IPS-15b (cell line): ENCODE data around the gene PYCR2.

Experiments used
- H3K27me3 ChIP-seq: one replicate; pipeline ENCODE4 v1.6.1; 2013; ENCODE audit warnings: low read length; ENCODE audit not compliant: control insufficient read depth, insufficient read depth
- H3K36me3 ChIP-seq: one replicate; pipeline ENCODE4 v1.6.1; 2013; ENCODE audit warnings: low read length; ENCODE audit not compliant: control insufficient read depth, insufficient read depth
- H3K4me1 ChIP-seq: one replicate; pipeline ENCODE4 v1.6.1; 2013; ENCODE audit warnings: mild to moderate bottlenecking, low read length; ENCODE audit not compliant: control insufficient read depth, insufficient read depth
- H3K4me3 ChIP-seq: one replicate; pipeline ENCODE4 v1.5.1; 2013; ENCODE audit warnings: low read depth, low read length
- H3K9ac ChIP-seq: one replicate; pipeline ENCODE4 v1.6.1; 2013; ENCODE audit warnings: low read depth, mild to moderate bottlenecking, low read length
- H3K9me3 ChIP-seq: one replicate; pipeline ENCODE4 v1.6.1; 2013; ENCODE audit warnings: mild to moderate bottlenecking, low read length; ENCODE audit not compliant: control insufficient read depth, insufficient read depth

The PYCR2 gene

GRCh38 chr1:225887030-225887314 is 37.1 kb downstream of the PYCR2 start:
- H3K4me3 ChIP-seq: peak overlapping the region; percentile 8
- no peak overlapping the region for H3K9ac ChIP-seq
- no peaks in the 10 kb centered on the region for H3K36me3 ChIP-seq
- H3K4me1 ChIP-seq: peaks cover 20% of the 10 kb centered on the region
- no peaks in the 10 kb centered on the region for H3K9me3 ChIP-seq
- H3K27me3 ChIP-seq: no peaks in the 10 kb centered on the region

- Histone ChIP-seq H3K27me3 (no peaks in the 10 kb centered on the region), H3K36me3 (no peaks in the 10 kb centered on the region), H3K9me3 (no peaks in the 10 kb centered on the region), H3K9ac (no peak overlapping the region), H3K4me1 (peaks cover 21% of the 10 kb centered on the region), H3K4me3 (no peak overlapping the region)
Measured at GRCh38 chr1:225886159-225887029, 37.7 kb downstream of the PYCR2 start.

DNA sequence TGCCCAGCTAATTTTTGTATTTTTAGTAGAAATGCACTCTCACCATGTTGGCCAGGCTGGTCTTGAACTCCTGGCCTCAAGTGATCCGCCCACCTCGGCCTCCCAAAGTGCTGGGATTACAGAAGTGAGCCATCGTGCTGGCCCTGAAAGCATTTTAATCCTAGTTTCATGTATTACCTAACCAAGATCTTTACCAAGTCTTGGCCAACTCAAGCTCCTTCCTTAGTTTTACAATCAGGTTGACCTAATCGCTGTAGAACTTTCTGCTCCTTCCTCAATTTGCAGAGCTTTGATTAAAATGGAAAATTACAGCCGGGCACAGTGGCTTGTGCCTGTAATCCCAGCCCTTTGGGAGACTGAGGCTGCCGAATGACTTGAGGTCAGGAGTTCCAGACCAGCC is 38.7 kb downstream of the PYCR2 start:
- Histone ChIP-seq H3K9me3 (no peaks in the 10 kb centered on the region), H3K4me1 (peaks cover 21% of the 10 kb centered on the region), H3K9ac (no peak overlapping the region), H3K4me3 (no peak overlapping the region), H3K27me3 (no peaks in the 10 kb centered on the region), H3K36me3 (no peaks in the 10 kb centered on the region)

GRCh38 chr1:225883616-225884265 is 40.3 kb downstream of the PYCR2 start:
- Histone ChIP-seq H3K9ac (no peak overlapping the region), H3K27me3 (no peaks in the 10 kb centered on the region), H3K4me1 (peaks cover 14% of the 10 kb centered on the region), H3K36me3 (no peaks in the 10 kb centered on the region), H3K9me3 (no peaks in the 10 kb centered on the region), H3K4me3 (peak overlapping the region; percentile 78)

DNA sequence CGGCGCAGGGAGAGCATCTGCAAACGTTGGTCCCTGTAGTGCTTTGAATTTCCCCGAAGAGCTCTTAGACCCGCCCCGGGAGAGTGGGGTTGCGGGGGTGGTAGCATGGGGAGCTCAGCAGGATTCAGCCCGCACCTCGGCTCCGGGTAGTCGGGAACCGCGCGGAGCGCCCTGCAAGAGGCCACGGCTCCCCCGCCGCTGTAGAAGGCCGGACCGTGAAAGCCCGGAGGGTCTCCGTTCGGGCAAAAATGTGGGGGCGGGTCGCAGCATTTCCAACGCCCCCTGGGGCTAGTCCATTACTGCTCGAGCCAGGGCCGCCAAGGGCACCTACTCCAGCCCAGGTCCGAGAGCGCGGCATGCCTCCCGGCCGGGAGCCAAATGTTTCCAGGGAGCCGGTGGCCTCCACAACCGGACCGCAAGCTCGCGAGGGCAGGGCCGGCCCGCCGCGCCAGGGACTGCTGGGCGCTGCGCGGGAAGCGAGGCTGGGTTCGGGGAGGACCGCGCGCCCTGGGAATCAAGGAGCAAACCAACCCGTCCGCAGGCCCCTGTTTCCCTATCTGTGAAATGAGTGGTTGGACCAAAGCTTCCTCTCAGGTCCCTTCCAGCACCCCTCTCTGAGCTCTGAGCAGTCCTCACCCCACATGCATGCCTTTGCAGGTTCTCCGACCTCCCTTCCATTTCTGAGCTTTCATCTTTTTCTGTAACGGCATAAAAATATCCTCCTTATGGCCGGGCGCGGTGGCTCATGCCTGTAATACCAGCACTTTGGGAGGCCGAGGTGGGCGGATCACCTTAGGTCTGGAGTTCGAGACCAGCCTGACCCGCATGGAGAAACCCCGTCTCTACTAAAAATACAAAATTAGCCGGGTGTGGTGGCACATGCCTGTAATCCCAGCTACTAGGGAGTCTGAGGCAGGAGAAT is 41.1 kb downstream of the PYCR2 start:
- Histone ChIP-seq H3K9ac (peak overlapping the region; percentile 87), H3K4me1 (peaks cover 14% of the 10 kb centered on the region), H3K9me3 (no peaks in the 10 kb centered on the region), H3K36me3 (no peaks in the 10 kb centered on the region), H3K4me3 (peak overlapping the region; percentile 78), H3K27me3 (no peaks in the 10 kb centered on the region)

- Histone ChIP-seq H3K9me3 (no peaks in the 10 kb centered on the region), H3K4me1 (peaks cover 14% of the 10 kb centered on the region), H3K9ac (peak within 1 kb of the TSS; percentile 87), H3K36me3 (peaks cover 5% of the 10 kb centered on the region), H3K4me3 (peak within 1 kb of the TSS; percentile 78), H3K27me3 (no peaks in the 10 kb centered on the region)
Measured at GRCh38 chr1:225881959-225882693, 41.9 kb downstream of the PYCR2 start, which contains the start of gene TMEM63A. TSS of gene TMEM63A (minus strand) at chr1:225882380. CDS start at chr1:225877580, 4,800 bp downstream.

DNA sequence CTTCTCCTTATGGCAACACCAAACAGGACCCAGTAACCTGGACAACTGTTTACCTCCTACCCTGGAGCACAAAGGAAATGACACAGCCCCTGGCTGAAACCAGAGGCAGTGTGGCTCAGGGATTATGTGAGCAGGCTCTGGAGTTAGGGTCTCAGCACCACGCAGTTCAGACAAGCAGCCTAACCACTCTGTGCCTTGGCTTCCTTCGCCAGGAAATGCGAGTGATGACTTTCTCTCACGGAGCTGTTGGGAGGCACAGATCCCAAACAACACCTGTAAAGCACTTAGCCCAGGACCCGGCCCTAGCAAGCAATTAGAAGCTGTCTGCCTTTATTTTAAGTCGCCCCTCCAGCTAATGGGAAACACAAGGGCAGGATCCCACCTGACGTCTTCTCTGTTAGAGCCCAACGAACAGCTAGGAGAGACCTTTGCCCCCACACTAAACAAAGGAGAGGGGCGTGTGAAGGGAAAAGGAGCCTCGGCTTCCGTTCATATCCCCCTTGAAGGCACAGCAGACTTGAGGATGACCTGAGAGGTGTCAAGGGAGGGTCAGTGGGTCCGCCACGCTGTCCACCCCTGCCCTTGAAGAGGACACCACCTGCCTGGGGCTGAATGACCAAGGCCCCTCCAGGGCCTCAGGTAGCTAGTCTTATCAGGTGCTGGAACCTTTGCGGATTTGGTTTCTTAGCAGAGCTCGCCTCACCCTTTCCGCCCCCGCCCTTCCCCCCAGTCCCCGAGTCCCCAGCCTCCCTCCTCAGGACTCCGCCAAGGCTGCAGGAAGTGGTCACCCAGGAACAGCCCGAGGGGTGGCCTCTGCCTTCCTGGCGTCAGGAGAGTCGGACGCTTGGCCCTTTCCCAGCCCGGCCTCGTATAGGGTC is 42.7 kb downstream of the PYCR2 start:
- H3K4me1 ChIP-seq: peaks cover 14% of the 10 kb centered on the region
- H3K9ac ChIP-seq: peak overlapping the region; percentile 73
- H3K9me3 ChIP-seq: no peaks in the 10 kb centered on the region
- H3K4me3 ChIP-seq: peak overlapping the region; percentile 78
- H3K36me3 ChIP-seq: peaks cover 6% of the 10 kb centered on the region
- H3K27me3 ChIP-seq: no peaks in the 10 kb centered on the region

DNA sequence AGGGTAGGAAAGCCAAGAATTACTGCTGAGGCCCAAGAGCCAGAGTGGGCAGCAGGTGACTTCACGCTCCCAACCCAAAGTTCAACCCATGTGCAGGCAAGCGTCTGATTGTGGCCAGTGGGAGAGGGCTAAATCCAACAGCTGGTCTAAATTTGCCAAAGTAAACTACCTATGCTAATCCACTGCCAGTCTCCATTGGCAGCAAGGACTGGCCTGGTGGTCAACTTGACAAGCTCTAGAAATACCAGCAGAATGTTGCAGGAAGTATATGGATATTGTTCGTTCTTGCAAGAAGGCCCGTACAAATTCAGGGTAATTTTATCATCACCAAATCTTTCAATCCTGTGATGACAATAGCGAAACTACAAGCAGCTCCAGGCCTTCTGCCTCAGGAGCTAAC is 43.4 kb downstream of the PYCR2 start:
- Histone ChIP-seq H3K9me3 (no peaks in the 10 kb centered on the region), H3K9ac (no peak overlapping the region), H3K27me3 (no peaks in the 10 kb centered on the region), H3K36me3 (peaks cover 6% of the 10 kb centered on the region), H3K4me3 (peak overlapping the region; percentile 78), H3K4me1 (peaks cover 14% of the 10 kb centered on the region)

GRCh38 chr1:225880222-225880588 is 43.8 kb downstream of the PYCR2 start:
- no peaks in the 10 kb centered on the region for H3K27me3 ChIP-seq
- H3K36me3 ChIP-seq: peaks cover 6% of the 10 kb centered on the region
- peaks cover 14% of the 10 kb centered on the region for H3K4me1 ChIP-seq
- H3K9me3 ChIP-seq: no peaks in the 10 kb centered on the region
- H3K4me3 ChIP-seq: no peak overlapping the region
- peak overlapping the region; percentile 9 for H3K9ac ChIP-seq

DNA sequence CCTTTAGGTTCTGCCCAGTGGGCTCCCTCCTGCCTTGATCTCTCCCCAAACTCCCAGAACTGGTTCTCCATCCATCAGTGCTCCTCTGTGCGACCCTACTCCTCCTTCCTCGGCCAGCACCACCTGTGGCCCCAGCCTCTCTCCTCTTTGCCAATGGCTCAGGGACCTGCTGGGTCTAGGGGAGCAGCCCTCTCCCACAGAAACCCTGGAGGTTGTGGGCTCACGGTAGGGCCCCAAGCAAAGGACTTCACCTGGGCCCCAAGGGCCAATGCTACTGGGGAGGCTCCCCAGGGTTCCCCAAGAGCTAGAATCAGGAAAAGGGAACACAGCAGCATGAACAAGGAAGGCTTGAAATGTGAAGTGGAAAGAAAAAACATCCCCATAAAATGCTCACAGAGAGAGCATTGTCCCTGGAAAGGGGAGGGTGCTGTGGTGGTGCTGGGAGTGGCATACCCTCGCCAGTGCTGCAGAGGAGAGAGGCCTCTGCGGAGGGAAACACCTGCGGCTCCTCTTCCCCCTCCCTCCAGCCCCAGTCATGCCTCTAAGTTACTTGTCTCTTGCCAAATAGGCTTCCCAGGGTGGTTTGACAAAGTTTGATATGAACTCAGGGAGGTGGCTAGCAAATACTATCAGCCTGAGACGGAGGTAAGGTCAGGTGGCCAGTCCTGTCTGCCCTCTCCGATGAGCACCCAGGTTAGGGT is 44.4 kb downstream of the PYCR2 start:
- no peaks in the 10 kb centered on the region for H3K9me3 ChIP-seq
- no peak overlapping the region for H3K4me3 ChIP-seq
- H3K4me1 ChIP-seq: peaks cover 14% of the 10 kb centered on the region
- no peak overlapping the region for H3K9ac ChIP-seq
- H3K36me3 ChIP-seq: peaks cover 6% of the 10 kb centered on the region
- no peaks in the 10 kb centered on the region for H3K27me3 ChIP-seq
